SK-N-SH treated with all-trans-retinoic acid at 6 μM for 48 hours (cell line): Measurements from ENCODE around the gene ANAPC2.

Experiments used
- ATAC-seq: fragments of 200-7000 bp; cut with Tn5 transposase; 3 replicates; pipeline ENCODE4 v1.9.1; 2020; ENCODE audit warnings: mild to moderate bottlenecking, moderate library complexity
- BACH2 ChIP-seq: fragments of 250-450 bp; sonication (Bioruptor Pico); IDR thresholded peaks from 2 replicates; pipeline ENCODE4 v1.9.0; 2021; ENCODE audit warnings: mild to moderate bottlenecking, borderline replicate concordance
- CREB5 ChIP-seq: fragments of 250-450 bp; sonication (Bioruptor Pico); IDR thresholded peaks from 2 replicates; pipeline ENCODE4 v1.5.1; 2020; ENCODE audit warnings: low read depth, mild to moderate bottlenecking, moderate library complexity
- CSDC2 ChIP-seq: fragments of 250-450 bp; sonication (Bioruptor Pico); IDR thresholded peaks from 2 replicates; pipeline ENCODE4 v1.5.0; 2020; ENCODE audit warnings: mild to moderate bottlenecking, moderate library complexity
- CSRNP3 ChIP-seq: fragments of 250-450 bp; sonication (Bioruptor Pico); IDR thresholded peaks from 2 replicates; pipeline ENCODE4 v1.5.1; 2021; ENCODE audit warnings: mild to moderate bottlenecking, moderate library complexity
- ESRRG ChIP-seq: fragments of 250-450 bp; sonication (Bioruptor Pico); IDR thresholded peaks from 2 replicates; pipeline ENCODE4 v1.6.1; 2021; ENCODE audit warnings: mild to moderate bottlenecking
- GLIS3 ChIP-seq: fragments of 250-450 bp; sonication (Bioruptor Pico); IDR thresholded peaks from 2 replicates; pipeline ENCODE4 v1.5.0; 2020; ENCODE audit warnings: mild to moderate bottlenecking, moderate library complexity
- ISL1 ChIP-seq: fragments of 250-450 bp; sonication (Bioruptor Pico); IDR thresholded peaks from 2 replicates; pipeline ENCODE4 v2.1.2; 2022; ENCODE audit warnings: mild to moderate bottlenecking, moderate library complexity
- OSR1 ChIP-seq: fragments of 250-450 bp; sonication (Bioruptor Pico); IDR thresholded peaks from 2 replicates; pipeline ENCODE4 v1.8.0; 2022; ENCODE audit warnings: moderate library complexity, mild to moderate bottlenecking, inconsistent platforms
- PATZ1 ChIP-seq: fragments of 250-450 bp; sonication (Bioruptor Pico); IDR thresholded peaks from 2 replicates; pipeline ENCODE4 v1.8.0; 2020; ENCODE audit warnings: mild to moderate bottlenecking, moderate library complexity, borderline replicate concordance
- POU6F1 ChIP-seq: fragments of 250-450 bp; sonication (Bioruptor Pico); IDR thresholded peaks from 2 replicates; pipeline ENCODE4 v1.8.0; 2021; ENCODE audit warnings: low read depth, mild to moderate bottlenecking, moderate library complexity, borderline replicate concordance
- RARB ChIP-seq: fragments of 250-450 bp; sonication (Bioruptor Pico); IDR thresholded peaks from 2 replicates; pipeline ENCODE4 v1.8.0; 2021; ENCODE audit warnings: mild to moderate bottlenecking, moderate library complexity
- SNAI2 ChIP-seq: fragments of 250-450 bp; sonication (Bioruptor Pico); IDR thresholded peaks from 2 replicates; pipeline ENCODE4 v1.5.0; 2020; ENCODE audit warnings: mild to moderate bottlenecking, moderate library complexity
- TCF4 ChIP-seq: fragments of 250-450 bp; sonication (Bioruptor Pico); IDR thresholded peaks from 2 replicates; pipeline ENCODE4 v1.8.0; 2021; ENCODE audit warnings: mild to moderate bottlenecking, moderate library complexity, borderline replicate concordance
- TSHZ2 ChIP-seq: fragments of 250-450 bp; sonication (Bioruptor Pico); IDR thresholded peaks from 2 replicates; pipeline ENCODE4 v1.5.0; 2020; ENCODE audit warnings: mild to moderate bottlenecking, moderate library complexity
- ZC3H10 ChIP-seq: fragments of 250-450 bp; sonication (Bioruptor Pico); IDR thresholded peaks from 2 replicates; pipeline ENCODE4 v1.5.1; 2021; ENCODE audit warnings: mild to moderate bottlenecking, moderate library complexity
- ZFP3 ChIP-seq: fragments of 250-450 bp; sonication (Bioruptor Pico); IDR thresholded peaks from 2 replicates; pipeline ENCODE4 v1.5.0; 2020; ENCODE audit warnings: mild to moderate bottlenecking, moderate library complexity
- ZNF565 ChIP-seq: fragments of 450-650 bp; formaldehyde crosslinking; conservative IDR thresholded peaks from 2 replicates; pipeline ENCODE4 v1.5.0; 2020; ENCODE audit warnings: low read depth, mild to moderate bottlenecking, moderate library complexity
- ZNF70 ChIP-seq: fragments of 450-650 bp; formaldehyde crosslinking; IDR thresholded peaks from 2 replicates; pipeline ENCODE4 v1.5.0; 2020; ENCODE audit warnings: mild to moderate bottlenecking, moderate library complexity
- ZNF8 ChIP-seq: fragments of 450-650 bp; formaldehyde crosslinking; IDR thresholded peaks from 2 replicates; pipeline ENCODE4 v1.5.0; 2020; ENCODE audit warnings: mild to moderate bottlenecking, moderate library complexity

Gene ANAPC2

GRCh38 chr9:137148661-137149060 is 39.7 kb downstream of the ANAPC2 start:
- TF ChIP-seq ISL1 = no peak
- TF ChIP-seq ZC3H10 (CRISPR knock-in tag) = no peak
- TF ChIP-seq ZNF565 (CRISPR knock-in tag) = no peak
- TF ChIP-seq RARB (CRISPR knock-in tag) = no peak
- no peak for TF ChIP-seq CSRNP3
- TF ChIP-seq ZNF8 (CRISPR knock-in tag) = no peak
- no peak for ATAC-seq

GRCh38 chr9:137148242-137148641 is 40.1 kb downstream of the ANAPC2 start:
- ATAC-seq = no peak
- TF ChIP-seq ZNF8 (CRISPR knock-in tag) (no peak), GLIS3 (CRISPR knock-in tag) (no peak), CSRNP3 (no peak), BACH2 (CRISPR knock-in tag) (no peak), PATZ1 (no peak), ZNF565 (CRISPR knock-in tag) (no peak), TSHZ2 (CRISPR knock-in tag) (no peak), ZFP3 (CRISPR knock-in tag) (no peak), SNAI2 (no peak)

- TF ChIP-seq TCF4 (CRISPR knock-in tag) = no peak
- no peak for TF ChIP-seq CREB5 (CRISPR knock-in tag)
- no peak for TF ChIP-seq SNAI2
- no peak for TF ChIP-seq ESRRG (CRISPR knock-in tag)
- no peak for TF ChIP-seq CSDC2 (CRISPR knock-in tag)
- no peak for TF ChIP-seq ZFP3 (CRISPR knock-in tag)
- TF ChIP-seq ZC3H10 (CRISPR knock-in tag) = no peak
- no peak for TF ChIP-seq OSR1
- ATAC-seq = no peak
Observed at GRCh38 chr9:137147793-137148160, 40.6 kb downstream of the ANAPC2 start.

GRCh38 chr9:137147091-137147792 is 41.1 kb downstream of the ANAPC2 start:
- TF ChIP-seq BACH2 (CRISPR knock-in tag) (no peak), ZFP3 (CRISPR knock-in tag) (no peak), POU6F1 (no peak), ESRRG (CRISPR knock-in tag) (no peak), RARB (CRISPR knock-in tag) (no peak), ZC3H10 (CRISPR knock-in tag) (no peak), TSHZ2 (CRISPR knock-in tag) (no peak), SNAI2 (no peak), CSDC2 (CRISPR knock-in tag) (no peak), ZNF565 (CRISPR knock-in tag) (no peak), ZNF70 (CRISPR knock-in tag) (no peak)
- no peak for ATAC-seq
